CD4-positive, alpha-beta T cell (primary cell): ENCODE data around the gene PATJ. TPM values are rescaled to one million over a fixed set of nuclear protein-coding genes. Genes with fewer than 3 reads are reported as not detected.
"Not testable (repeated sequence)": the region's sequence is repeated elsewhere in the genome, so short reads cannot be mapped to it uniquely, and the experiment has no call there.

Source experiments
- ATAC-seq: fragments of 200-7000 bp; cut with Tn5 transposase; one replicate; pipeline ENCODE4 v1.10.0; 2022; ENCODE audit warnings: mild to moderate bottlenecking; ENCODE audit not compliant: poor library complexity
- CTCF ChIA-PET: fragments of 350-600 bp; sonication (Branson Sonifier 250); formaldehyde crosslinking; loops from one replicate; lab custom pipeline; 2021; ENCODE audit warnings: antibody characterized with exemption, inconsistent platforms; lab: Charles Lee
- POLR2A ChIA-PET: fragments of 350-600 bp; sonication (Branson Sonifier 250); formaldehyde crosslinking; loops from one replicate; lab custom pipeline; 2021; ENCODE audit warnings: antibody characterized with exemption, inconsistent platforms; lab: Charles Lee
- DNase-seq, 14 experiments: peaks; one replicate each; pipeline ENCODE4 v3.0.0-alpha.2; 2013 to 2020; ENCODE audit warnings: mixed read lengths in 2 of 14
- H3K27ac ChIP-seq, 2 donors: one replicate each; pipeline versions ENCODE4 v1.5.1 to v1.7.0; 2013; ENCODE audit warnings: low read length in 2 of 2, low read depth in 1 of 2, mild to moderate bottlenecking in 1 of 2
- H3K27me3 ChIP-seq, 2 experiments: 1 replicate in 1 of 2; 2 replicates in 1 of 2; pipeline versions ENCODE4 v1.6.1 to v1.7.0; 2013; ENCODE audit warnings: low read length in 2 of 2, control low read depth in 1 of 2, mild to moderate bottlenecking in 1 of 2, moderate library complexity in 1 of 2; ENCODE audit not compliant: insufficient read depth in 2 of 2, control insufficient read depth in 1 of 2
- H3K36me3 ChIP-seq: one replicate; pipeline ENCODE4 v1.6.1; 2013; ENCODE audit warnings: low read length, control low read depth; ENCODE audit not compliant: insufficient read depth
- H3K4me1 ChIP-seq: one replicate; pipeline ENCODE4 v1.6.1; 2013; ENCODE audit warnings: low read length, control low read depth; ENCODE audit not compliant: insufficient read depth
- H3K4me3 ChIP-seq: one replicate; pipeline ENCODE4 v1.5.1; 2013; ENCODE audit warnings: mild to moderate bottlenecking, low read length, moderate library complexity
- H3K9me3 ChIP-seq, 2 experiments: 1 replicate in 1 of 2; 2 replicates in 1 of 2; pipeline versions ENCODE4 v1.6.1 to v1.7.0; 2013; ENCODE audit warnings: low read length in 2 of 2, mild to moderate bottlenecking in 2 of 2, control low read depth in 1 of 2, moderate library complexity in 1 of 2; ENCODE audit not compliant: control insufficient read depth in 1 of 2, insufficient read depth in 1 of 2
- H3K27ac Mint-ChIP-seq: one replicate; pipeline ENCODE4 v1.8.0; 2020; ENCODE audit warnings: mixed read lengths
- H3K27me3 Mint-ChIP-seq: one replicate; pipeline ENCODE4 v1.8.0; 2021; ENCODE audit warnings: mixed read lengths
- H3K36me3 Mint-ChIP-seq: one replicate; pipeline ENCODE4 v1.8.0; 2021; ENCODE audit warnings: low read depth, mixed read lengths
- H3K4me1 Mint-ChIP-seq: one replicate; pipeline ENCODE4 v1.8.0; 2021; ENCODE audit warnings: low read depth, mixed read lengths
- H3K4me3 Mint-ChIP-seq: one replicate; pipeline ENCODE4 v1.8.0; 2020; ENCODE audit warnings: mild to moderate bottlenecking, mixed read lengths
- H3K9me3 Mint-ChIP-seq: one replicate; pipeline ENCODE4 v1.8.0; 2020; ENCODE audit warnings: mixed read lengths
- CTCF ChIP-seq: fragments of 200-600 bp; IDR thresholded peaks from one replicate; pipeline ENCODE4 v1.8.0; 2022; ENCODE audit warnings: antibody characterized with exemption, mild to moderate bottlenecking
- intact Hi-C, 2 experiments: fragments of 100-400 bp; cut with DNase I in 1 of 2; cut with micrococcal nuclease in 1 of 2; formaldehyde crosslinking; loops; one replicate each; pipeline versions ENCODE4 v1.15.1 to v1.9.0; 2023 to 2025; cut with DNase I, micrococcal nuclease
- total RNA-seq, 174 experiments: library from RNA in 2 of 174; stranded (reverse) in 2 of 174; gene quantifications; one replicate each; pipeline ENCODE4 v1.2.3 and lab custom pipeline; 2021 to 2026

The PATJ gene
- total RNA-seq, 2 experiments from 2014 or later = 50.4 to 54.1 TPM

DNA sequence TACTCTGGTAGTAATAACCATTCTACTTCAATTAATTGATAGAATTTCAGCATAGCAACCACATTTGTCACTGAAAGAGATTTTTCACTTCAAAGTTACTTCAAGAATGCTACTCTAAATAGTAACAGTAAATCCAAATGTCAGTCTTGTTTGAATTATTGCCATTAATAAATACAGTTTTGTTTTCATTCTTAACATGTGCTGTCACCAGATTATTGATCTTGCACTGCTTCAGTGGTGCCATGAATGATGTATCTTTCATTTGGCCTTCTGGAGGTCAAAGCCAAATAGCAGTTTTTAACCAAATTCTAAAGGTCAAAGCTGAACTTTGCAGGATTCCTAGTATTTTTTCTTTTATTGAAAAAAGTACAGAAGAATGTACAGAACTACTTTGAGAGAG lies 199.5 kb downstream of the PATJ start:
- ChIA-PET CTCF (interaction anchor here (1.0 to 1.5 kb wide), 2 partner anchors 10 to 13 kb away, joined by 3 read pairs; no protein-coding TSS in a partner anchor), POLR2A (no interaction called here)
- ATAC-seq (no peak), DNase-seq (no peak)
- H3K27me3 ChIP-seq = no peaks in the 10 kb centered on the region
- intact Hi-C loops = no loop called here
- H3K4me3 ChIP-seq = no peak overlapping the region
- Mint-ChIP-seq H3K4me1 (no peaks in the 10 kb centered on the region), H3K27me3 (no peaks in the 10 kb centered on the region), H3K27ac (no peak overlapping the region), H3K4me3 (no peak overlapping the region), H3K9me3 (peaks cover 3% of the 10 kb centered on the region), H3K36me3 (peaks cover 40% of the 10 kb centered on the region)
- no peak for TF ChIP-seq CTCF
- no peaks in the 10 kb centered on the region for H3K4me1 ChIP-seq
- peaks cover 9% of the 10 kb centered on the region for H3K36me3 ChIP-seq
- H3K9me3 ChIP-seq = peaks cover 0 to 6% of the 10 kb centered on the region in 2 experiments
- no peak overlapping the region for H3K27ac ChIP-seq

GRCh38 chr1:61942856-61943255 lies 200.6 kb downstream of the PATJ start:
- no peak overlapping the region for H3K4me3 ChIP-seq
- H3K27me3 Mint-ChIP-seq = no peaks in the 10 kb centered on the region
- no peaks in the 10 kb centered on the region for H3K27me3 ChIP-seq
- H3K4me3 Mint-ChIP-seq = no peak overlapping the region
- H3K9me3 Mint-ChIP-seq = peaks cover 3% of the 10 kb centered on the region
- POLR2A ChIA-PET = no interaction called here
- intact Hi-C loops = no loop called here
- CTCF ChIA-PET = no interaction called here
- DNase-seq = no peak
- no peak for TF ChIP-seq CTCF
- H3K4me1 Mint-ChIP-seq = no peaks in the 10 kb centered on the region
- H3K36me3 ChIP-seq = peaks cover 9% of the 10 kb centered on the region
- H3K27ac Mint-ChIP-seq = no peak overlapping the region
- no peaks in the 10 kb centered on the region for H3K4me1 ChIP-seq
- H3K27ac ChIP-seq = no peak overlapping the region
- ATAC-seq = no peak
- peaks cover 31% of the 10 kb centered on the region for H3K36me3 Mint-ChIP-seq
- H3K9me3 ChIP-seq = peaks cover 0 to 6% of the 10 kb centered on the region in 2 experiments

- H3K4me3 ChIP-seq, H3K36me3 ChIP-seq, H3K9me3 ChIP-seq, H3K27me3 ChIP-seq, H3K36me3 Mint-ChIP-seq, H3K9me3 Mint-ChIP-seq, H3K4me3 Mint-ChIP-seq, POLR2A ChIA-PET, H3K4me1 ChIP-seq, H3K4me1 Mint-ChIP-seq, ATAC-seq, DNase-seq, CTCF ChIA-PET, intact Hi-C loops, H3K27me3 Mint-ChIP-seq, H3K27ac ChIP-seq, H3K27ac Mint-ChIP-seq: not testable (repeated sequence)
These were observed 206.4 kb downstream of the PATJ start for GRCh38 chr1:61948685-61949084.

- no peaks in the 10 kb centered on the region for H3K36me3 Mint-ChIP-seq
- ChIA-PET CTCF (no interaction called here), POLR2A (no interaction called here)
- no peak for TF ChIP-seq CTCF
- Histone ChIP-seq H3K27ac (no peak overlapping the region), H3K9me3 (no peaks in the 10 kb centered on the region), H3K36me3 (no peaks in the 10 kb centered on the region), H3K4me1 (no peaks in the 10 kb centered on the region), H3K4me3 (no peak overlapping the region), H3K27me3 (no peaks in the 10 kb centered on the region)
- intact Hi-C loops = no loop called here
- no peak overlapping the region for H3K27ac Mint-ChIP-seq
- no peak for ATAC-seq
- H3K4me3 Mint-ChIP-seq = no peak overlapping the region
- no peaks in the 10 kb centered on the region for H3K4me1 Mint-ChIP-seq
- no peaks in the 10 kb centered on the region for H3K27me3 Mint-ChIP-seq
- H3K9me3 Mint-ChIP-seq = no peaks in the 10 kb centered on the region
- DNase-seq = no peak
These were observed 208.1 kb downstream of the PATJ start for GRCh38 chr1:61950418-61950817.
